HG03039 (cell line): ENCODE measurements around the gene ITIH1.
"Not testable (repeated sequence)": the region's sequence is repeated elsewhere in the genome, so short reads cannot be mapped to it uniquely, and the experiment has no call there.

ENCODE experiments used
- ATAC-seq: cut with Tn5 transposase; IDR thresholded peaks from one replicate; pipeline ENCODE4 v1.9.1; 2021; ENCODE audit warnings: mild to moderate bottlenecking, moderate library complexity; ENCODE audit not compliant: unreplicated experiment

Gene ITIH1

GRCh38 chr3:52773361-52774065, 3.9 kb upstream of the ITIH1 start:
- no peak for ATAC-seq

DNA sequence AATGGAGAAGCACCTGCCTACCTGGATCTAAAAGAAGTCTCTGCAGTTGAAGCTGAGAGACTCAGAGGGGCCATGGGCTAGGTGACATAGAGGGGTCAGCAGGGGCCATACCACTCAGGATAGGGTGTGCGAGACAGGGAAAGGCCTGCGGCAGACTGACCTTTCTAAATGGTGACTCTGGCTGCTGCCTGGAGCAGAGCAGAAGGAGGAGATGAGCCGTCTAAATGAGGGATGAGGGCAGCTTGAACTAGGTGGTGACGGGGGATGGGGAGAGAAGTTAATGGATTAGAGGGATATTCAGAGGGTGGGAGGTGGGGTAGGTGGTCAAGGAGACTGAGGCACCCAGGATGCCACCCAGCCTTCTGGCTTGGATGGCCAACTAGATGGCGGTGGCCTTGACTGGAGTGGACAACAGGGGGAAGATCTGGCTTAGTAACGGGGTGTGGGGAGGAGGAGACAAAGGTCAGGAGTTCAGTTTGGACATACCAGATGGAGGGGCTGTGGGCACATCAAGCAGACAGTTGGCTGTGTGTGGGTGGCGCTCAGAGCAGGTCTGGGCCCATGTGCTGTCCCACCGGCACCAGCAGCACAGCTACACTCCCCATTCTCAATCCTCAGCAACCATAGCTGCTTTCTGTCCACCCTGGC, 3.2 kb upstream of the ITIH1 start:
- no peak for ATAC-seq

DNA sequence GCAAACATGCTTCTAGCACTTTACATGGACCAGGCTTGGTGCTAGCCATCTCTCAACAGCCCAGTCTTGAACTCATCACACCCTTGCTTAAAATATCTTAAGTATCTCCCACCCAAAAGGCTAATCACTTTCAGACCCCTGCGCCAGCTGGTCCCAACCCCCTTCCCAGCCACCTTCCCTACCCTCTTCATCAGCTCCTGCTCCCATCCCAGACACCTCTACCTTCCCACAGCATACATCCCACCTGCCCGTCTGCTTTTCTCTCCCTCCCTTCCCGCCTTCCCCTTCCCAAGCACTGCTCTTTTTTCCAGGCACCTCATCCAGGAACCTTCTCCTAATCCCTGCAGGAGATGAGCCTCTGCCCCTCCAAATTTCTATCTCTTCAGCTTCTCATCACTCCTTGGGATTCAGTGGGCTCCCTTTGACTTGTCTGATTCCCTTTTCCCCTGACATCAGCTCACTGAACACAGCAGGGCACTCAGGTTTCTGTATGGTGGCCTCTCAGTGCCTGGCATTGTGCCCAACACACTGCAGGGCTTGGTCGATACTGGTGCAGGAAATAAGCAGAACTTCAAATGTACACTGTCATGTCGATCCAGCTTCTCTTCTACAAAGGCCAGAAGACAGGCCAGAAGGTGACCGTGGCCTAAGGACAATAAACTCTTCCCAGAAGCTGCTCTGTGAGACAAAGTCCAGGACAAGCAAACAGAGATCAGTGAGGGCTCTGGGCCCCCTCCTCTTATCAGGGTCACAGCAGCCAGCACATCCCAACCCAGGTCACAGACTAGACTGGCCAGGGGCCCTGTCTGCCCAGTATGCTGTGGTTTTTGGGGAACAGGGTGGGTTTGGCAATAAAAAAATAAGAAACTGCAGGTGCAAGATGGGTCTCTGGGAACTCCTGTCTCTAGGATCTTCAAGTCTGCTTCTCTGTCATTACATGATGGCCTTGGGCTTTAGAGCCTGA, 2.2 kb upstream of the ITIH1 start:
- ATAC-seq, result no peak

GRCh38 chr3:52775877-52776276, 1.5 kb upstream of the ITIH1 start:
- no peak for ATAC-seq

DNA sequence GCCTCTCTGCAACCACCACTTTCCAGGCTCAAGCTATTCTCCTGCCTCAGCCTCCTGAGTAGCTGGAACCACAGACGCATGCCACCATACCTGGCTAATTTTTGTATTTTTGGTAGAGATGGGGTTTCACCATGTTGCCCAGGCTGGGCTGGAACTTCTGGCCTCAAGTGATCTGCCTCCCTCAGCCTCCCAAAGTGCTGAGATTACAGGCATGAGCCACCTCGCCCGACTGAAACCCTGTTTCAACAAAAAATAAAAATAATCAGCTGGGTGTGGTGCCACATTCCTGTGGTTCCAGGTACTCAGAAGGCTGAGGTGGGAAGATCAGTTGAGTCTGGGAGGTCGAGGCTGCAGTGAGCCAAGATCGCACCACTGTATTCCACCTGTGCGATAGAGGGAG, 913 bp upstream of the ITIH1 start:
- ATAC-seq, result not testable (repeated sequence)

GRCh38 chr3:52777959-52778805, 783 bp downstream of the ITIH1 start:
- ATAC-seq, result no peak

DNA sequence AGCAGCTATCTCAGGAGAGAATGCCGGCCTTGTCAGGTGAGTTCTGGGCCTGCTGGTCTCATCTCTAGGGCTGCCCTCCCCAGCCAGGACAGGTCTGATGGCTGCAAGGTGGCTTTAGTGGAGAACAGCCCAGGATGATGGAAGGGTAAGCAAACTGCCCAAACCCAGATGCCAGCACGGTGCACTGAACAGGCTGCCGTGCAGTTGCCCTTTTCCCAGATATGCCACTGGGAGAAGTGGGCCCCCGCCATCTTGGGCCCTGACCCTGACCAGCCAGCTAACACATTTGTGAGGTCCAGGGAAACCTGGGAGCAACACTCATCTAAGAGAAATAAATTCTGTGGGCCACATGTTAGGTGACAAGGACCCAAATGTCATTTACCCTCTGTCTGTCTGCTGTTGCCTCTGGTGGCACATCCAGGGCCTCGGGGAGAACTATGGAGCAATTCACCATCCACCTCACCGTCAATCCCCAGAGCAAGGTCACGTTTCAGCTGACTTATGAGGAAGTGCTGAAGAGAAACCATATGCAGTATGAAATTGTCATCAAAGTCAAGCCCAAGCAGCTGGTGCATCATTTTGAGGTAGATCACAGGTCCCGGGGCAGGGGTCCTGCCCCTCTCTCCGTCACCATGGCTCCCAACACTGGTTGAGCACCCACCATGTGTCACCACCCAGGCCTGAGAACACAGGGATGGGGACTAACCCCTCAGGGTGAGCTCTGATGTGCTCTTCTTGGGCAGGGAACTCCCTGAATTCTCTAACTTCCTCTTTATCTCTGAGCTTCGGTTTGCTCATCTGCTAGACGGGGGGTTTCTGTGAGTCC, 1.8 kb downstream of the ITIH1 start:
- ATAC-seq, result peak; percentile 53

- ATAC-seq, result no peak
Observed at GRCh38 chr3:52779837-52780585, 2.6 kb downstream of the ITIH1 start.

DNA sequence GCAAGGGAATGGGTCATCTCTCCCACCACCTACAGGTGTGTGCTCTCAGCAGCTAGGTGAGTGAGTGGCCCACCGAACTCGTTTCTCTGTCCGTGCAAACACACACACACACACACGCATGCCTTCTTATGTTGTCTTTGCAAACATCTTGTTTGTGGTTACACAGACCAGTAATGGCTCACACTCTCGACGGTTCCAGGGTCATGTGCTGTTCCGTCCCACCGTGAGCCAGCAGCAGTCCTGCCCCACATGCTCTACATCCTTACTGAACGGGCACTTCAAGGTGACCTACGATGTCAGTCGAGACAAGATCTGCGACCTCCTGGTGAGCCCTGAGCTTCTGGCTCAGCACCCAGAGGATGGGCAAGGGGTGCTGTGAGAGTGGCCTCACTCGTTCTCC, 4.3 kb downstream of the ITIH1 start:
- ATAC-seq, result no peak

DNA sequence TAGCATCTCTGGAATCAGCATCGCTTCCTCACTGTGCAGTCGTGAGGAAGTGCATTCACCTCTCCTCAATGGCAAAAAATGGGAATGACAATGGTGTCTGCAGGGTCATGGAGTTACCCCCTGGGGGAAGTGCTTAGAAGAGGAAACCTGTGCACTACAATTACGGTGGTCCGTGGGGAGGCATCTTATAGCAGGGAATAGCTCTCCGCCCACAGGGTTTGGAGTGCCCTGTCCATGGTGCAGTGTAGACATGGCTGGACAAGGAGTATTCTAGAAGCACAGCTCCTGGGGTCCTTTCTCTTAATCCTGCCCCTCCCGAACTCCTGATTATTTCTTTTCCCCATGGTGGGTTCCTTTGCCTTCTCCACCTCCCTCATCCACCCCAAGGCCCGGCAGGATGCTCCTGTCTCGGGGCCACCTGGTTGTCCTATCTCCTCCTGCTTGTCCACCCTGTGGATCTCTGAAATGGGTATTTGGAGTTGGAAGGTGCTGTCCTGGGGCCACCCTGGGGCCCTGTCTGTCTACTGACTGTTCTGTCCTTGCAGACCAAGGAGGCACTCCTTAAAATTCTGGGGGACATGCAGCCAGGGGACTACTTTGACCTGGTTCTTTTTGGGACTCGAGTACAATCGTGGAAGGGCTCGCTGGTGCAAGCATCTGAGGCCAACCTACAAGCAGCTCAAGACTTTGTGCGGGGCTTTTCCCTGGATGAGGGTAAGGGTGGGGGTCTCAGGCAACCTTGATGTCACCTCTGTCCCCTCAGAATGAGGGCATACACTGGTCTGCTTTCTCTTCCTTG, 5.2 kb downstream of the ITIH1 start:
- ATAC-seq, result no peak

GRCh38 chr3:52783211-52783555, 5.8 kb downstream of the ITIH1 start:
- ATAC-seq, result no peak

GRCh38 chr3:52784021-52784621, 6.7 kb downstream of the ITIH1 start:
- no peak for ATAC-seq

DNA sequence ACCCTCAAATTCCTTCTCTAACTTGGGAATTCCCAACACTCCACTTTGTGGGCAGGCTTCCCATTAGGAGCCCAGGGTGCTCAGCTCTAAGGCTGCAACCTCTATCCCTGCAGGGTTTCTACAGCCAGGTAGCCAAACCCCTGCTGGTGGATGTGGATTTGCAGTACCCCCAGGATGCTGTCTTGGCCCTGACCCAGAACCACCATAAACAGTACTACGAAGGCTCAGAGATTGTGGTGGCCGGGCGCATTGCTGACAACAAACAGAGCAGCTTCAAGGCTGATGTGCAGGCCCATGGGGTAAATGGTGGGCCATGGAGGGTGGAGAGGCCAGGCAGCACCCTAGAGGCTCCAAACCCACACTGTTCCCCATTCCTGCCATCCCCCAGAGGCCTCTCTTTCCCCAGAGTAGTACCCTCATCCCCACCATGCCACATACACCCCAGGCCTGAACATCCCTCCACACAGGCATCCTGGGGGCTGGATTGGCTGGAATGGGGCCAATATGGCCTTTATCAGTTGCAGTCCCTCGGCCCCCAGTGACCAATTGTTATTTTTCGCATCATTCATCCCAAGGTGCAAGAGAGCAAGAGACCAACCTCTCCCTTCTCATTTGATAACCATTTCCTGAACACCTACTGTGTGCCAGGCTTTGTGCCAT, 7.7 kb downstream of the ITIH1 start:
- no peak for ATAC-seq

DNA sequence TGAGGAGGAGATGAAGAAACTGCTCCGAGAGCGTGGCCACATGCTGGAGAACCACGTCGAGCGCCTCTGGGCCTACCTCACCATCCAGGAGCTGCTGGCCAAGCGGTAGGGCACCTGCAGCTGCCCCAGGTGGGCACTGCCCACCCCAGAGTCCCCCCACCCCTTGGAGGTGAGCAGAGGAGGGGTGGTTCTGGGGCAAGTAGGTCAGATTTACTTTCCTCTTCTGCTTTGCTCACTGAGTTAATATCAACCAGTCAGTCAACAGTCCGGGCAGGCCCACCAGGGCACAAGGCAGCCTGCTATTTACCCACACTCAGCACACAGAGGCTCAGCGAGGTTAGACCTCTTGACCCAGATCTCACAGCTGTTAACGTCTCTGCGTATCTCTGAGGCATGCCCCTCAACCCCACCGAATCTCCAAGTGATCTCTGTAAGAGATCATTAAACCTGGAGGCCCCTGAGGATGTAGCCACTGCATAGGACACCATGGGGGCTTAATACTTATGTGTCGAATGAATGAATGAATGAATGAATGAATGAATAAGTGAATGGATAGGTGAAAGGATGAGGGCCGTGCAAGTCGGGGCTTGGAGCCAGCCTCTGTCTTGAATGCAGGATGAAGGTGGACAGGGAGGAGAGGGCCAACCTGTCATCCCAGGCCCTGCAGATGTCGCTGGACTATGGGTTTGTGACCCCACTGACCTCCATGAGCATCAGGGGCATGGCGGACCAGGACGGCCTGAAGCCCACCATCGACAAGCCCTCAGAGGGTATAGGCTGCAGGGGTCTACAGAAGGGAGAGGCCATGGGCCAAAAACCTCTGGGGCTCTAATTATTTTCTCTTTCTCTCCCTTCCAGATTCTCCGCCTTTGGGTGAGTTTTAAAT, 9.2 kb downstream of the ITIH1 start:
- no peak for ATAC-seq

- no peak for ATAC-seq
Observed at GRCh38 chr3:52787246-52787645, 9.8 kb downstream of the ITIH1 start.
